Bone marrow (tissue), 2 donors: ENCODE data around the gene ALLC.
"Not testable (repeated sequence)": the region's sequence is repeated elsewhere in the genome, so short reads cannot be mapped to it uniquely, and the experiment has no call there.

Experiments used
- DNase-seq, 2 donors: peaks; one replicate each; lab custom pipeline; 2025; lab: John Stamatoyannopoulos, UW

ALLC gene

GRCh38 chr2:3655871-3656761, 1.9 kb upstream of the ALLC start:
- no peak for DNase-seq

- DNase-seq = no peak
Measured at GRCh38 chr2:3656762-3657721, 958 bp upstream of the ALLC start.

GRCh38 chr2:3659447-3660432, 1.7 kb downstream of the ALLC start:
- DNase-seq = no peak

GRCh38 chr2:3660640-3661039, 2.6 kb downstream of the ALLC start:
- DNase-seq = not testable (repeated sequence)

- DNase-seq = no peak
Measured at GRCh38 chr2:3661149-3661660, 3.2 kb downstream of the ALLC start.

- no peak for DNase-seq
Measured at GRCh38 chr2:3662239-3662638, 4.2 kb downstream of the ALLC start.

- no peak for DNase-seq
Measured at GRCh38 chr2:3664118-3664517, 6.1 kb downstream of the ALLC start.

- DNase-seq = no peak
Measured at GRCh38 chr2:3664925-3665324, 6.9 kb downstream of the ALLC start.

GRCh38 chr2:3665886-3666612, 8.0 kb downstream of the ALLC start:
- no peak for DNase-seq

GRCh38 chr2:3666613-3666975, 8.6 kb downstream of the ALLC start:
- no peak for DNase-seq

GRCh38 chr2:3667151-3667631, 9.2 kb downstream of the ALLC start:
- DNase-seq = no peak

GRCh38 chr2:3669656-3670055, 11.7 kb downstream of the ALLC start:
- DNase-seq = no peak

GRCh38 chr2:3670376-3670775, 12.4 kb downstream of the ALLC start:
- DNase-seq = no peak

GRCh38 chr2:3670941-3671340, 12.9 kb downstream of the ALLC start:
- DNase-seq = no peak

GRCh38 chr2:3672861-3673678, 15.1 kb downstream of the ALLC start:
- no peak for DNase-seq

- DNase-seq = no peak
Measured at GRCh38 chr2:3674066-3674845, 16.3 kb downstream of the ALLC start.

GRCh38 chr2:3675687-3676086, 17.7 kb downstream of the ALLC start:
- no peak for DNase-seq

- DNase-seq = no peak
Measured at GRCh38 chr2:3677436-3677835, 19.4 kb downstream of the ALLC start.

- no peak for DNase-seq
Measured at GRCh38 chr2:3678212-3678611, 20.2 kb downstream of the ALLC start.
